Tibial artery (tissue), 4 donors: ENCODE results near the gene ZNF76.

Source experiments
- DNase-seq, 2 donors: peaks; one replicate each; pipeline ENCODE4 v3.0.0-alpha.2; 2019
- H3K27ac ChIP-seq, 2 donors: fragments of 200-600 bp; sonication (generic) in 1 of 2; 1 replicate in 1 of 2; 2 replicates in 1 of 2; pipeline ENCODE4 v1.5.1; 2018 to 2019; ENCODE audit warnings: mild to moderate bottlenecking in 1 of 2
- H3K27me3 ChIP-seq, 2 donors: fragments of 200-600 bp; sonication (generic) in 1 of 2; one replicate each; pipeline versions ENCODE4 v1.5.1 to v1.6.0; 2016 to 2019
- H3K36me3 ChIP-seq, 3 donors: fragments of 200-600 bp; sonication (generic) in 2 of 3; one replicate each; pipeline ENCODE4 v1.5.1; 2016 to 2019; ENCODE audit warnings: mild to moderate bottlenecking in 2 of 3
- H3K4me1 ChIP-seq, 4 donors: fragments of 200-600 bp; sonication (generic) in 2 of 4; 1 replicate in 3 of 4; 2 replicates in 1 of 4; pipeline ENCODE4 v1.5.1; 2016 to 2019
- H3K4me3 ChIP-seq, 2 donors: fragments of 200-600 bp; sonication (generic) in 1 of 2; 1 replicate in 1 of 2; 2 replicates in 1 of 2; pipeline ENCODE4 v1.5.1; 2018 to 2019; ENCODE audit warnings: mild to moderate bottlenecking in 2 of 2
- H3K9me3 ChIP-seq, 3 donors: fragments of 200-600 bp; sonication (generic) in 1 of 3; one replicate each; pipeline ENCODE4 v1.5.1; 2016 to 2019
- intact Hi-C: fragments of 100-400 bp; cut with DNase I; formaldehyde crosslinking; loops from one replicate; pipeline ENCODE4 v1.15.0; 2023; ENCODE audit warnings: low total_unique reads
- TF ChIP-seq, protein P1 (sequence below), 2 experiments: fragments of 200-600 bp in 1 of 2; fragments of 450-650 bp in 1 of 2; IDR thresholded peaks; one replicate each; pipeline ENCODE4 v1.5.1; 2017 to 2019; ENCODE audit warnings: antibody characterized with exemption in 2 of 2, mild to moderate bottlenecking in 1 of 2, moderate library complexity in 1 of 2

Gene ZNF76

DNA sequence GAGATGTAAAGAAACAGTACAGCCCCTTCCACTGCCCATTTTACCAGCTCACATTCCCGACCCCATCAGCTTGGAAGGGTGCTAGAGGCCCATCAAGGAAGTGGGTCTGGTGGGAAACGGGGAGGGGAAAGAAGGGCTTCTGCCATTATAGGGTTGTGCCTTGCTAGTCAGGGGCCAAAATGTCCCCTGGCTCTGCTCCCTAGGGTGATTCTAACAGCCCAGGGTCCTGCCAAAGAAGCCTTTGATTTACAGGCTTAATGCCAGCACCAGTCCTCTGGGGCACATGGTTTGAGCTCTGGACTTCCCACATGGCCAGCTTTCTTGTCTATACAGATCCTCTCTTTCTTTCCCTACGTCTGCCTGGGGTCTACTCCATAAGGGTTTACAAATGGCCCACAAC is 10.6 kb upstream of the ZNF76 start:
- DNase-seq, result no peak
- no peak overlapping the region for H3K4me3 ChIP-seq
- peaks cover 24 to 29% (median 27%) of the 10 kb centered on the region in 3 donors for H3K36me3 ChIP-seq
- intact Hi-C loops, result loop anchor here (10.0 kb wide), 1 partner anchor 264 kb away; no protein-coding TSS in a partner anchor
- no peaks in the 10 kb centered on the region for H3K9me3 ChIP-seq
- TF ChIP-seq, protein P1, sequence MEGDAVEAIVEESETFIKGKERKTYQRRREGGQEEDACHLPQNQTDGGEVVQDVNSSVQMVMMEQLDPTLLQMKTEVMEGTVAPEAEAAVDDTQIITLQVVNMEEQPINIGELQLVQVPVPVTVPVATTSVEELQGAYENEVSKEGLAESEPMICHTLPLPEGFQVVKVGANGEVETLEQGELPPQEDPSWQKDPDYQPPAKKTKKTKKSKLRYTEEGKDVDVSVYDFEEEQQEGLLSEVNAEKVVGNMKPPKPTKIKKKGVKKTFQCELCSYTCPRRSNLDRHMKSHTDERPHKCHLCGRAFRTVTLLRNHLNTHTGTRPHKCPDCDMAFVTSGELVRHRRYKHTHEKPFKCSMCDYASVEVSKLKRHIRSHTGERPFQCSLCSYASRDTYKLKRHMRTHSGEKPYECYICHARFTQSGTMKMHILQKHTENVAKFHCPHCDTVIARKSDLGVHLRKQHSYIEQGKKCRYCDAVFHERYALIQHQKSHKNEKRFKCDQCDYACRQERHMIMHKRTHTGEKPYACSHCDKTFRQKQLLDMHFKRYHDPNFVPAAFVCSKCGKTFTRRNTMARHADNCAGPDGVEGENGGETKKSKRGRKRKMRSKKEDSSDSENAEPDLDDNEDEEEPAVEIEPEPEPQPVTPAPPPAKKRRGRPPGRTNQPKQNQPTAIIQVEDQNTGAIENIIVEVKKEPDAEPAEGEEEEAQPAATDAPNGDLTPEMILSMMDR (IDR thresholded peaks at IDR 0.05), result no peak
- H3K27ac ChIP-seq, result peak overlapping the region; percentile 53 to 66
- H3K4me1 ChIP-seq, result peaks cover 0 to 57% (median 17%) of the 10 kb centered on the region in 4 donors
- no peaks in the 10 kb centered on the region for H3K27me3 ChIP-seq

DNA sequence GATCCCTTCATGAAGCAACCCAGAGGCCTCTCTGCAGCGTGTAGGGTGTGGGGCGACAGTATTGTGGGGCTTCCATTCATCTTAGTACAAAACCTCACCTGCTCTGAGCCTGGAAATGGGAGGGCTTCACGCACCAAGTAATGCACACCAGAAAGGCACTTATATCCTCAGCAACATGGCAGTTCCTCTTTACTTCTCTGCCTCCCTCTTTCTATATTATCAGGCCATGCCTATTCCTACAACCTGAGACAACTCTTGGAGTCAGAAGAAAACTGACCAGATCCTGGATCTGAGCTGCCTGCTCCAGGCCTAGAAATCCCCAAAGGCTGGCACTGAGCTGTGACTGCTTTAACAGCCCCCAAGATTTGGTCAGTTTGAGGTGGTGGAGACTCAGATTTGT is 7.6 kb upstream of the ZNF76 start:
- intact Hi-C loops, result loop anchor here (10.0 kb wide), 1 partner anchor 237 kb away; no protein-coding TSS in a partner anchor
- Histone ChIP-seq H3K27ac (peak overlapping the region in 1 of 2 donors; percentile 18), H3K36me3 (peaks cover 0 to under 1% (median under 1%) of the 10 kb centered on the region in 3 donors), H3K4me1 (peaks cover 0 to 77% (median 17%) of the 10 kb centered on the region in 4 donors), H3K9me3 (no peaks in the 10 kb centered on the region), H3K4me3 (no peak overlapping the region), H3K27me3 (no peaks in the 10 kb centered on the region)
- TF ChIP-seq, protein P1 (IDR thresholded peaks at IDR 0.05), result no peak
- no peak for DNase-seq

DNA sequence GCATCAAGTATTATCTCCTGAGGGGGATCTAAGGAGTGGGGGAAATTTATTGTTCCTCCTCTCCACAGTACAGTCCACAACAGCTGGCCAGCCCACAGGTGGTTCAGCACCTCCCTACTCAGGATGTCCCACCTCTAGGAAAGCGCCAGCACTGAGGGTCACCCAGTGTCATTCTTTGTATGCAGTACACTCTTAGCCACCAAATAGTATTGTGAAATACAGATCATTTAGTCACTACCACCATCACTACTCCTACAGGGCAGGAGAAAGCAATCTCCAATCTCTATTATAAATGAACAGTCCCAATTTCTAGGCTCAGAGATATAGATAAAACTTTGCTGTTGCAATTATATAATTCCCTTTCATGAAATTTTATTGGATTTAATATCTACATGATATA is 6.3 kb upstream of the ZNF76 start:
- DNase-seq, result no peak
- Histone ChIP-seq H3K9me3 (no peaks in the 10 kb centered on the region), H3K36me3 (no peaks in the 10 kb centered on the region), H3K4me3 (no peak overlapping the region), H3K27ac (peak overlapping the region in 1 of 2 donors; percentile 16), H3K27me3 (no peaks in the 10 kb centered on the region), H3K4me1 (peaks cover 0 to 82% (median 23%) of the 10 kb centered on the region in 4 donors)
- intact Hi-C loops, result loop anchor here (10.0 kb wide), 1 partner anchor 238 kb away; no protein-coding TSS in a partner anchor
- TF ChIP-seq, protein P1 (IDR thresholded peaks at IDR 0.05), result no peak

DNA sequence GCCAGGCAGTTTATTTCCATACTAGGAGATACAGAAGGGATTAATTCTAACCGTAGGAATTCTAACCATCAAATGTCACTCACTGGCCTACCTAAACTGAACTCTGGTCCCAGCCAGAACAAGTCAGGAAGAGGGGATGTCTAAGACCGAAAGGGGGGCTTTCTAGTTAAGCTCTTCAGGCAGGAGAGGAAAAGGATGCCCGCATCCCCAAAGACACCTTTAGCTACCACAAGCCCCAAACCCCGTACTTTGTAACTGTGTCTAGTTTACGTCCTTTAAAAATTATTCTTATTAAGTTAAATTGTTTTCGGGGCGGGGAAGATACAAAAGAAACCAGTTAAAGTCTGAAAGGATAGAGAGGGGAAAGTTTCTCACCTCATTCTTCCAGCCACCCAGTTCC is 1.2 kb upstream of the ZNF76 start:
- H3K4me3 ChIP-seq, result peak overlapping the region; percentile 80 to 94
- H3K36me3 ChIP-seq, result no peaks in the 10 kb centered on the region
- intact Hi-C loops, result loop anchor here (10.0 kb wide), 1 partner anchor 244 kb away; no protein-coding TSS in a partner anchor
- H3K27ac ChIP-seq, result peak overlapping the region; percentile 98
- peaks cover 0 to 60% (median 19%) of the 10 kb centered on the region in 4 donors for H3K4me1 ChIP-seq
- DNase-seq, result no peak
- H3K9me3 ChIP-seq, result no peaks in the 10 kb centered on the region
- TF ChIP-seq, protein P1 (IDR thresholded peaks at IDR 0.05), result no peak
- no peaks in the 10 kb centered on the region for H3K27me3 ChIP-seq

DNA sequence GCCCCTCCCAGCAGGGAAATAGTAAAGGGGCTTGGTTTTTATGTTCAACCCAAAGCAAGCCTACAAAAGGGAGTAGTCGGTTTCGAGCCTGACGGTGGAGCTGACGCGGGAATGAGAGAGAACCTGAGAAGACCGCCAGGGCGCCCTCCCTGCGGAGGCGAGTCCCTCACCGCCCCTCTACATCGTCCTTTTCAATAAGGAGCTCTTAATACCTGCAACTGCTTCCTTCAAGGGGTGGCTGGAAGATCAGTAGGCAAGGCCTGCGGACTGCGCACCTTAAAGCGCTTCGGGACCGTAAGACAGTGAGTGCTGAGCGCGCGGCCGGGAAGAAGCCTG is 709 bp upstream of the ZNF76 start:
- no peaks in the 10 kb centered on the region for H3K36me3 ChIP-seq
- no peaks in the 10 kb centered on the region for H3K9me3 ChIP-seq
- H3K27me3 ChIP-seq, result no peaks in the 10 kb centered on the region
- intact Hi-C loops, result loop anchor here (10.0 kb wide), 1 partner anchor 244 kb away; no protein-coding TSS in a partner anchor
- DNase-seq, result peak in 1 of 2 donors; percentile 33
- H3K4me3 ChIP-seq, result peak overlapping the region; percentile 80 to 94
- H3K4me1 ChIP-seq, result peaks cover 0 to 61% (median 22%) of the 10 kb centered on the region in 4 donors
- H3K27ac ChIP-seq, result peak overlapping the region; percentile 98
- TF ChIP-seq, protein P1 (IDR thresholded peaks at IDR 0.05), result no peak
